IPS-NIHi7 (cell line): ENCODE data around the gene EDAR.

Experiments used
- DNase-seq: peaks from one replicate; pipeline ENCODE4 v3.0.0; 2012; ENCODE audit warnings: mixed read lengths; ENCODE audit errors: extremely low spot score

EDAR gene

DNA sequence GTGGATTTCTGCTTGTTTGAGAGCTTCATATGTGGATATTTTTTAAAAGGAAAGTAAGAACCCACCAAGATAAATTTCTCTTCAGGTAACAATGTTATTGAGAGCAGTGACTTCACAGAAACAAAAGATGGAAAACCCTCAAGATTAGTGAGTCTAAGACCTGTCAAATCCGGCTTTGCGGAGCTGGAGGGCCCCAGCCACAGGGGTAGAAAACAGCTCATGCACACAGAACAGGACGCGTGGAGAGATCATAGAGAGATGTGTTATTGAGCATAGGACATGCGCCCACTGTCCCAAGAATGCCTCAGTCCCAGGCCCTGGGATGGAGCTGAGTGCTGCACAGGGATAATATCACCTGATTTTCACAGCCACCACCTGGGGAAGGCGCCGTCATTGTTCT, 21.3 kb downstream of the EDAR start:
- DNase-seq: no peak

- DNase-seq: no peak
Observed at GRCh38 chr2:108965540-108966289, 23.3 kb downstream of the EDAR start.

GRCh38 chr2:108963057-108963456, 26.0 kb downstream of the EDAR start:
- DNase-seq: no peak

DNA sequence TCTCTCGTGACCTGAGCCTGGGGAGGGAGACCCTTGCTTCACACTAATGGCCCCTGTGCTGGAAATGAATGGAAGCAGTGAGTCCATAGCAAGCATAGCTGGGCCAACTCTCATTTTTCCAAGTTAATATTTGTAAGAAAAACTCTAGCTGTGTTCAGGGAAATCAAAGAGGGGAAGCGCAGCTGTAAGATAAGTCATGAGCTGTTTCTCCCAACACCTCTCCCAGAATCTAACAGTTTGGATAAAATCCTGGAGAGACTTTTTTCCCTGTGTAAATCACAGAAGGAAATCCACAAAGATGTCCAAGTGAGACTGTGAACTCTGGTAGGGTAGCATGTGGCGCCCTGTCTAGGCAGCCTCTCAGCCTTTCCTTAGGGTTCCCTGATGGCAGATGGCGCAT, 27.2 kb downstream of the EDAR start:
- no peak for DNase-seq

GRCh38 chr2:108960006-108960405, 29.0 kb downstream of the EDAR start:
- peak; percentile 46 for DNase-seq

- DNase-seq: no peak
Observed at GRCh38 chr2:108959401-108959800, 29.6 kb downstream of the EDAR start.

DNA sequence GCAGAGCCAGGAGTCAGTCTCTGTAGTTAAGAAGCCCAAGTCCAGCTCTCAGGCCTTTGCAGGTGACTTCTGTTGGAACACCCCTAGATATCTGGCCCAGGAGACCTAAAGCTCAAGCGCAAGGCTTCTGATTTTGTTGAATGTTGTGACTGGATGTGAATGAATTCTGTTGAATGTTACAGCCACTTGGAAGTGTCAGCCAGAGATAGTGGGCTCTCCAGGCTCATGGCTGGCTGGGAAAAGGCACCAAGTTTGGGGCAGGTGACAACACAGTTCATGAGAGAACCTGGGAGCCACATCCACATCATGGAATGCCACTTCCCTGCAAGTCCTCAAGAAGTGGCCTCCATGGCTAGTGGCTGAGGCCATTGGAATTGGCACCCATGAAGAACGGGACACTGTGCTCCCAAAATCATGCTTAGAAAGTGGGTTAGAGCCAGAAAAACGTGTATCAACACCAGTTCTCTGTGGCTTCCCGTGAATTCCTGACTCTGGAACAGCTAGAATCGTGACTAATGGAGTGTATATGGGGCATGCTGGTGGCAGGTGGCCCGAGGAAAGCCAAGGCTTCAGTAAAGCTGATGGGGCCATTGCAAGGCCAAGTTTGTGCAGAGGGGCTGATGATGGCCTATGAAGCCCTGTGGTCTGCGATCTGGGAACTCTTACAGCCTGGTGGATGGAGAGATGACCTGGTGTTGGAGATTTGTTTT, 30.2 kb downstream of the EDAR start:
- no peak for DNase-seq

GRCh38 chr2:108958002-108958401, 31.0 kb downstream of the EDAR start:
- no peak for DNase-seq

- DNase-seq: no peak
Observed at GRCh38 chr2:108956375-108956774, 32.6 kb downstream of the EDAR start.

GRCh38 chr2:108950369-108951135, 38.5 kb downstream of the EDAR start:
- no peak for DNase-seq

- no peak for DNase-seq
Observed at GRCh38 chr2:108949316-108950239, 39.4 kb downstream of the EDAR start.

GRCh38 chr2:108947271-108947907, 41.6 kb downstream of the EDAR start:
- no peak for DNase-seq

- no peak for DNase-seq
Observed at GRCh38 chr2:108946442-108946841, 42.6 kb downstream of the EDAR start.

- DNase-seq: no peak
Observed at GRCh38 chr2:108945969-108946368, 43.1 kb downstream of the EDAR start.

DNA sequence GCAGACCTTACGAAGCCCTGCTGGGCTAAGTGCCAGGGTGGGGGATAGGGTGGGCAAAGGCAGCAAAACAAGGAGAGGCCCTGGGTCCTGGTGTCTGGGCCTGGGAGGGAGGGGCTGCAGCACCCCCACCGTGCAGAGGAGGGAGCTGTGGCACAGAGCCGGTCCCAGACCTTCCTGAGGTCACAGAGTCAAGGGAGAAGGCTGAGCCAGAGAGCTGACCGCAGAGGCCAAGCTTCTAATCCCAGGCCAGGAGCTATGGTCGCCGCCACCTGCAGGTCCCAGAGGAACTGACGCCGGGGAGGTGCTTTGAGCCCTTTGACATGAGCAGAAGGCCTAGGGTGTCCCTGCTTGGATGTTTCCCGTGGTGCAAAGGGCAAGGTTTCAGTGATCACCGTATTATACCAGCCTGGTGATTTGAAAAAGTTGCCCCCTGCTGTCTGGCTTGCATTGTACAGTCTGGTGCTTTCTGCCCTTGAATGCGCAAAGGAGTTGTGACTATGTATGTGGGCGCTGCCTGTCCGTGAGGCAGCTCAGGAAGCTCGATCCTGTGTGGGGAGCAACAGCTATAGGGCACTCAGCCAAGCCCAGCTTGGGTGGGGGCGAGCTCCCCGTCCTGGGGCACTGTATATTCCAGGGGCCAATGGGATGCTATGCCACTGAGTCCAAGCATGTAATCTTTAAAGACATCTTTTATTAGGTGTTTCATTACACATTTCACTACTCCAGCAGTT, 44.3 kb downstream of the EDAR start:
- peak; percentile 78 for DNase-seq

- DNase-seq: no peak
Observed at GRCh38 chr2:108943751-108944150, 45.3 kb downstream of the EDAR start.

- DNase-seq: no peak
Observed at GRCh38 chr2:108942888-108943287, 46.1 kb downstream of the EDAR start.

- DNase-seq: no peak
Observed at GRCh38 chr2:108942231-108942825, 46.7 kb downstream of the EDAR start.

GRCh38 chr2:108941767-108942166, 47.3 kb downstream of the EDAR start:
- DNase-seq: no peak

- no peak for DNase-seq
Observed at GRCh38 chr2:108941161-108941665, 47.8 kb downstream of the EDAR start.
